Duodenal mucosa (tissue), 2 donors: ENCODE data around the gene SNTG2.
"Not testable (repeated sequence)": the region's sequence is repeated elsewhere in the genome, so short reads cannot be mapped to it uniquely, and the experiment has no call there.

ENCODE experiments used
- H3K27ac ChIP-seq: one replicate; pipeline ENCODE4 v1.7.0; 2013; ENCODE audit warnings: low read depth, low read length
- H3K27me3 ChIP-seq, 2 donors: one replicate each; pipeline ENCODE4 v1.7.0; 2013; ENCODE audit warnings: low read length in 2 of 2, control low read depth in 1 of 2; ENCODE audit not compliant: insufficient read depth in 2 of 2, control insufficient read depth in 1 of 2
- H3K36me3 ChIP-seq, 2 donors: one replicate each; pipeline ENCODE4 v1.7.0; 2013; ENCODE audit warnings: low read length in 2 of 2, control low read depth in 1 of 2; ENCODE audit not compliant: insufficient read depth in 2 of 2, control insufficient read depth in 1 of 2
- H3K4me1 ChIP-seq, 2 donors: one replicate each; pipeline ENCODE4 v1.7.0; 2013; ENCODE audit warnings: low read length in 2 of 2, control low read depth in 1 of 2; ENCODE audit not compliant: insufficient read depth in 2 of 2, control insufficient read depth in 1 of 2
- H3K4me3 ChIP-seq, 2 donors: one replicate each; pipeline ENCODE4 v1.7.0; 2013; ENCODE audit warnings: low read length in 2 of 2, low read depth in 1 of 2
- H3K9ac ChIP-seq, 2 donors: one replicate each; pipeline ENCODE4 v1.7.0; 2013; ENCODE audit warnings: low read length in 2 of 2, low read depth in 1 of 2
- H3K9me3 ChIP-seq, 2 donors: one replicate each; pipeline ENCODE4 v1.7.0; 2013; ENCODE audit warnings: low read length in 2 of 2, control low read depth in 1 of 2; ENCODE audit not compliant: control insufficient read depth in 1 of 2

The SNTG2 gene

GRCh38 chr2:1079873-1080799 is 129.5 kb downstream of the SNTG2 start:
- Histone ChIP-seq H3K4me1 (no peaks in the 10 kb centered on the region), H3K4me3 (no peak overlapping the region), H3K9me3 (no peaks in the 10 kb centered on the region), H3K27ac (no peak overlapping the region), H3K36me3 (no peaks in the 10 kb centered on the region), H3K9ac (no peak overlapping the region), H3K27me3 (no peaks in the 10 kb centered on the region)

DNA sequence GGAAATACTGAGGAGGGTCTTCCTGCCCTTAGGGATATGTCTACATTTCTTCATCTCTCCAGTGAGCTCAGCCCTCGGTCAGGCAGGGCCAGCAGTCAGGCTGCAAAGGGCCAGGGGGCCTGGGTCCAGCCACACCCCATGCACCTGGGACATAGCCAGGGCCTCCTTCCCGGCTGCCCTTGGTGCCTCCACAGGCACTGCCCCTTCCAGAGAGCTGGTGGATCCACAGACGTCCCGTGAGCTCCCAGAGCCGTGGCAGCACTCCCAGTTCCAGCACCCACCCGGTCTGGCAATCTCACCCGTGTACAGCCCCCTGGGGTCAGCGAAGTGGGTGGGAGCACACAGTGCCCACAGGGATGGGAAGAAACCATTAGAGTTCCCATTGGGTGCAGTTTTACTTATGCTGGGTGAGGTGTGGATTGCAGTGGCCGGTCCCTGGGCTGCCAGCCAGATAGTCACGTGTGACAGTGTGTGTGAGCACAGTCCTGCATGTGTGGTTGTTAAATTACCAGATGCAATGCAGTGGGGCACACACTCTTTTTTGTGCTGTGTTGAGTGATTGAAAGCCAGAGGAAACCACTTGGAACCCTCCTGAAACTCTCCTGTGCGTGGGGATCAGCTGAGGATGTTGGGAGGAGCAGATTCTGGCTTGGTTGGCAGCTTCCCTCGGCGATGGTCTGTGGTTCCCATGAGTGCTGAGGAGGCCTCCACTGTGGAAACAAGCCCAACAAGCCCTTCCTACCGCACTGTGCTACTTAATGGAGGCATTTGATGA is 131.0 kb downstream of the SNTG2 start:
- H3K4me1 ChIP-seq, result no peaks in the 10 kb centered on the region
- H3K36me3 ChIP-seq, result no peaks in the 10 kb centered on the region
- H3K4me3 ChIP-seq, result no peak overlapping the region
- H3K27me3 ChIP-seq, result no peaks in the 10 kb centered on the region
- H3K9me3 ChIP-seq, result no peaks in the 10 kb centered on the region
- no peak overlapping the region for H3K27ac ChIP-seq
- H3K9ac ChIP-seq, result no peak overlapping the region

DNA sequence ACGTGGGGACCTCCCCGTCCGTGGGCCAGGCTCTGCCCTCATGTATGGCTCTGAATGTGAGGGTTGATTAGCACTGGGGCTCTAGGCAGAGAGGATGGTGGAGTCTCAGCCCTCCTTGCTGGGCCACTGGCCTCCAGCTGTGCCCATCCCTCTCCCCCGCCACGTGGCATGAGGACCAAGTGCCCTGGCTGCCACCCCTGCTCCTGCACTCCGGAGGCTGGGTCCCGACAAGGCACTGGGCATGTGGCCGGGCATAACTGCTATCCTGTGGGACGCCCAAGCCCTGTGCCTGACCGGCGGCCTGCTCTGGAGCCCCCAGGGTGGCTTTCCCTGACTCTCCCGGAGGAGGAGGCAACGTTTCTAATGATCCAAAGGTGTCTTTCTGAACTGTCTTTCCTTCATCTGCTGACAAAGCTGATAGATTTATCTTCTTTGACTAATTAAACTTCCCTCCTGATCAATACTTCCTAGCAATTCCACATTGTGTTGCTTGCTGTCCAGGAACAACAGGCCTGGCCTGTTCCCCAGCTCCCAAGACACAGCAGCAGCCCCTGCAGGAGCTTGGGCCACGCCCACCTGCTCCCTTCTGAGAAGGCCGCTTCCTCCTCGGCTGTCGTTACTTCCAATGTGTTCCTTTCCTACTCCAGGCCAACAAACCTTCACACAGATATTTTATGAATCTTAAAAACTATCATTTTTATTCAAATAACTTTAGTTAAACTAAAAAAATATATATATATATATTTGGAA is 132.0 kb downstream of the SNTG2 start:
- no peak overlapping the region for H3K27ac ChIP-seq
- H3K9ac ChIP-seq, result no peak overlapping the region

GRCh38 chr2:1088192-1088860 is 137.7 kb downstream of the SNTG2 start:
- H3K36me3 ChIP-seq, result no peaks in the 10 kb centered on the region
- no peak overlapping the region for H3K27ac ChIP-seq
- no peak overlapping the region for H3K9ac ChIP-seq
- H3K4me3 ChIP-seq, result no peak overlapping the region
- H3K4me1 ChIP-seq, result no peaks in the 10 kb centered on the region
- no peaks in the 10 kb centered on the region for H3K9me3 ChIP-seq
- no peaks in the 10 kb centered on the region for H3K27me3 ChIP-seq

More for the DNA sequence above, 132.0 kb downstream of the SNTG2 start:
- H3K36me3 ChIP-seq, result no peaks in the 10 kb centered on the region
- H3K4me3 ChIP-seq, result no peak overlapping the region
- no peaks in the 10 kb centered on the region for H3K9me3 ChIP-seq
- no peaks in the 10 kb centered on the region for H3K27me3 ChIP-seq
- no peaks in the 10 kb centered on the region for H3K4me1 ChIP-seq

DNA sequence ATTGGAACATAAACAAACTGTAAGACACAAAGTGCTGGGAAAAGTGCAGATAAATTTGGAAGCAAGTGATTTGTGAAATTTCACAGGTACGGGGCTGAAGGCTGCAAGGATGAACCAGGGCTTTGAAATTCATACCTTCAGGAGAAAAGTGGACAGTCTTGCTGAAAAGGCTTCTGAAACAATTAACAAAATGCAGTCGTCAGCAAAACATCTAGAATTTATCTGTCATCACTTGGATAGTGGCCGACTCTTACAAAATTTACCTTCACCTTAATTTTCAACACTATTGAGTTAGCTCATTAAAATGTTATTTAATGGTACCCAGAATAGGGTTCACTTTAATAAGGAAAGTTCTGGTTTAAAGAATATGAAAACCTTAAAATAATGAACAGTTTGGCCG is 138.3 kb downstream of the SNTG2 start:
- Histone ChIP-seq H3K9me3 (no peaks in the 10 kb centered on the region), H3K27me3 (no peaks in the 10 kb centered on the region), H3K36me3 (no peaks in the 10 kb centered on the region), H3K4me1 (no peaks in the 10 kb centered on the region), H3K4me3 (no peak overlapping the region), H3K9ac (no peak overlapping the region), H3K27ac (no peak overlapping the region)

DNA sequence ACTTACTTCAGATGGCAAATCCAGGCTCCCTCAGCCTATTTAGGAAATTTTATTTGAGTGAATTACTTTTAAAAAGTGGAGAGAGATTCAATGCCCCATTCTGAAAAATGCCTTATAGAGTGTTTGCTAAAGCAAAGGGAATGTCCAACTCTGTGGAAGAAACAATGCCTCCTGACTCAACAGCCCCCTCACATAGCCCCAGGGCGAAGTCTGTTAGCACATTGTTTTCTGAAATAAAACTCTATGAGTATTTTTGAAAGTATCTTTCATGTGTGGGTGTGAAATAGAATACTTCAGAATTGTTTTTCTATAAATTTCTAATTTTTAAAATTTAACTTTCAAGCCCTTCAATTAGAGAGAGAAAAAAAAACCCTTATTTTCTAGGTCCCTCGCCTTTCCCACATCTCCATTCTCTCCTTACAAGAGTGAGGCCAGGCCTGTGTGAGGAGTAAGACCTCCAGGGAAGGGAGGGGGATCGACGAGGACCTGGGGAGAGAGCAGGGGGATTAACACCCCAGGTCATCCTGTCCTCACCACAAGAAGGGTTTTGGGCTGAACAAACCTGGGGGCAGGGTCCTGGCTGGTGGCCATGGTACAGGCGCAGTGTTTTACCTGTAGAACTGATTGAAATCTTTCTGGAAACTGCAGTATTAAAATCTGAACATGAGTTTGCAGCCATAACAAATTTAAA is 141.4 kb downstream of the SNTG2 start:
- no peak overlapping the region for H3K9ac ChIP-seq
- no peak overlapping the region for H3K4me3 ChIP-seq
- no peaks in the 10 kb centered on the region for H3K36me3 ChIP-seq
- no peaks in the 10 kb centered on the region for H3K9me3 ChIP-seq
- H3K27ac ChIP-seq, result no peak overlapping the region
- no peaks in the 10 kb centered on the region for H3K27me3 ChIP-seq
- no peaks in the 10 kb centered on the region for H3K4me1 ChIP-seq

DNA sequence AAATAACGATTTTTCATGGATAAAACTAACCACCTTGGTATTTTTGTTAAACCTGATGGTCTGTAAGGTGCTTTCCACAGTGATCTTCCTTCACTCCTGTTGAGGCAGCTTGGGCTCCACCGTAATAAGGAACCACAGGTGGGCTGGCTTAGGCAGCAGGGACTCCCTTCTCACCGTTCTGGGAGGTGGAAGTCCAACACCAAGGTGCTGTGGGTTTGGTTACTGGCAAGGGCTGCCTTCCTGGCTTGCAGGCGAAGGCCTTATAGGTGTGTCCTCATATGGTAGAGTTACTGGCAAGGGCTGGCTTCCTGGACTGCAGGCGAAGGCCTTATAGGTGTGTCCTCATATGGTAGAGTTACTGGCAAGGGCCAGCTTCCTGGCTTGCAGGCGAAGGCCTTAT is 143.0 kb downstream of the SNTG2 start:
- H3K4me1 ChIP-seq, H3K27me3 ChIP-seq, H3K27ac ChIP-seq, H3K9ac ChIP-seq, H3K9me3 ChIP-seq, H3K4me3 ChIP-seq, H3K36me3 ChIP-seq: not testable (repeated sequence)

DNA sequence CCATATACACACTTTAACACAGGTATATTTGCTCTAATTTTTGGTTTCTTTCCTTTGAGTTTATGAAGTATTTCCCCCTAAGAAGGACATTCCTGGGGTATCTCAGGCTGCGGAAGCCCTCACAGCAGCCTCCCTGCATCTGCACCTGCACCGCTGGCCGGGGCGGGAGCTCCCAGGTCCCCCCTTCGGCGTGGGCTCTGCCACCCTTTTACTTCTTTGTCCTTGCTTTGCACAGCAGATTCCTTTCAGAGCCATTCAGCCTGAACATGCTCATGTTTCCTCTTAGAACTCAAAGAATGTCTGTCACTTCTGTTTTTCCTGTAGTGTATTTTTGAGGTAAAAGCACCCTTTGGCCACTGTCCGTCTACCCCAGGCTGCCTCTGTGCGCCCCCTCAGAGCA is 146.5 kb downstream of the SNTG2 start:
- no peak overlapping the region for H3K27ac ChIP-seq
- no peak overlapping the region for H3K9ac ChIP-seq
- no peaks in the 10 kb centered on the region for H3K4me1 ChIP-seq
- H3K36me3 ChIP-seq, result no peaks in the 10 kb centered on the region
- no peaks in the 10 kb centered on the region for H3K27me3 ChIP-seq
- H3K9me3 ChIP-seq, result no peaks in the 10 kb centered on the region
- no peak overlapping the region for H3K4me3 ChIP-seq

- no peaks in the 10 kb centered on the region for H3K27me3 ChIP-seq
- H3K9ac ChIP-seq, result no peak overlapping the region
- no peaks in the 10 kb centered on the region for H3K36me3 ChIP-seq
- no peaks in the 10 kb centered on the region for H3K9me3 ChIP-seq
- no peaks in the 10 kb centered on the region for H3K4me1 ChIP-seq
- no peak overlapping the region for H3K4me3 ChIP-seq
- H3K27ac ChIP-seq, result no peak overlapping the region
Measured at GRCh38 chr2:1099418-1099817, 148.8 kb downstream of the SNTG2 start.
